ENCODE results near the gene EHD3.
"Not testable (repeated sequence)": the region's sequence is repeated elsewhere in the genome, so short reads cannot be mapped to it uniquely, and the experiment has no call there.

EHD3 gene

DNA sequence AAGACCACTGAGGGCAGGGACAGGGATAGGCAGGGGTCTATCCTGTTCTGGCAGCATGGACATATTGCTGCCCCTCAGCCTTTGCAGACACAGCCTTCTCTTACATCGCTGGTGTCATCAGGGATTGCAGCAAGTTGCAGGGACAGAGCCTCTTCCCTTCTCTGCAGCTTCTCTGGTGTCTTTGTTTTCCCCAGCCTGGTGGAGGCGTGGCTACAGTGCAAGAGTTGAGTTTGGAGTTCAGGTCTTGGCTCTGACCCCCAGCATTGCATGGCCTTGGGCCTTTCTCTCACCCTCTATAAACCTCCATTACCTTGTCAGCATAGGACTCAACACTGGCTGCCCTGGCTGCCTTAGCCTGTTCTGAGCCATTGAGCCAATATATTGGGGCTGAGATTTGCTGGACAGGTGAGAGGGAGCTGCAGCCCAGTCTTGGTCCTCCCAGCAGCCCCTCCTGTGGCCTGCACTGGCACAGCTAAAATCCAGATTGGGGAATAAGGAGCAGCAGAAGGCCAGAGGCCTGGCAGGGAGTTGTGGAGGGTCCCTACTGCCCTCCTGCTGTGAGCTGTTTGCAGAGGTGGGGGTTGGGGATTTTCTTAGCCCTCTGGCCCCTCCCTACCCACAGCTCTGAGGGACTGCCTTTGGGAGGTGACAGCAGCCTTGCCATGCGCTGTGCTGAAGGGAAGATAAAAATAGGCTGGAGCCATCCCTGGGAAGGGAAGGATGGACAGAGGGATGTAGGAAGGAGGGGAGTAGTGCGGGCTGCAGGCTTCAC is 22.8 kb downstream of the EHD3 start:
- no peak for DNase-seq

- no peak for DNase-seq
Measured at GRCh38 chr2:31258351-31258750, 24.4 kb downstream of the EHD3 start.

DNA sequence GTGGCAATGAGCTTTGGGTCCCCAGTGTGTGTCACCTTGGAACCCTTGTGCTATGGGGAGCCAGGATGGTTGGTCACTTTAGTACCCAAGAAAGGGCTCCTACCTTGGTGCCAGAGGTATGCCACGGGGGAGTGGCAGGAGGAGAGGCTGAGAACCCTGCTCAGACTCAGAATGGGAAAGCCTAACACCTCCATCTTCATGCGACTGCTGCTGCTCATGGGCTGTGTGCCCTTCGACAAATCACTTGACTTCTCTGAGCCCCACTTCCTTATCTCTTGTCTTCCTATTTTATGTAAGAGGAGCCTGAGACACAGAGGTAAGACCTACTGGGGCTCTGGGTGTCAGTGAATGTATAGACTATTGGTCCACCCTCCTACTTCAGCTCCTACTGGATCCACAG is 25.1 kb downstream of the EHD3 start:
- no peak for DNase-seq

GRCh38 chr2:31260870-31261269 is 26.9 kb downstream of the EHD3 start:
- no peak for DNase-seq

DNA sequence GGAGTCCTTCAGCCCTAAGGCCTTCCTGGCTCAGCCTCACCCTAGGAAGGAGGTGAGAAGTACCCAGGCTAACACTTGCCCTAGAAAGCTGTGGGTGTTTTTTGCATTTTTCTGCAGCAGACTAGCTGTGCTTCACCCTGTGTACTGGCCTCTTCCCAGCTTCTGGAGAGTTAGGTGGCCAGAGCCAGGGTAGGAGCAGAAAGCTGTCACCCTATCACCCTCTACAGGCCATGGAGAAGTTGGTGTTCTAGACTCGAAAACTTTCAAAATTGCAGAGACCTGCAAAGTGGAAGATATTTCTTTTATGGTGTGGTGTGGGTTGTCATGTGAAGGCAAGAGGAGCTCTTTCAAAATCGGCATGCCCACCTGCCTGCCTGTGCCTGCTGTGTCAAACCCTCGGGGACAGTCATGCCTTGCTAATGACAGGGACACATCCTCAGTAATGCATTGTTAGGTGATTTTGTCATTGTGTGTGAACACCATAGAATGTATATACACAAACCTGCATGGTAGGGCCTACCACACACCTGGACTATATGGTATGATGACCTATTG is 29.8 kb downstream of the EHD3 start:
- DNase-seq, result no peak

DNA sequence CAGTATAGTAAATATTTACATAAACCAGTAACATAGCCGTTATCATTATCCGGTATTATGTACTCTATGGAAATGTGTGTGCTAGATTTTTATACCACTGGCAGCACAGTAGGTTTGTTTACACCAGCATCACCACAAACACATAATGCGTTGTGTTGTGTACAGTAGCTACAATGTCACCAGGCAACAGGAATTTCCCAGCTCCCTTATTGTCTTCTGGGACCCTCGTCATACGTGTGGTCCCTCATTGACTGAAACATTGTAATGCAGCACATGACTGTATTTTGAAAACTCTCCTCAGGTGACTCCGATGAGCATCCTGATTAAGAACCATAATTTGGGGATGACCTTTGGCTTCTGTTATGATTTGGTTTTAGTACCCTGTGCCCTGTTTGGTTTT is 31.3 kb downstream of the EHD3 start:
- DNase-seq, result no peak

- no peak for DNase-seq
Measured at GRCh38 chr2:31266804-31267203, 32.9 kb downstream of the EHD3 start.

- no peak for DNase-seq
Measured at GRCh38 chr2:31267437-31268120, 33.6 kb downstream of the EHD3 start.

DNA sequence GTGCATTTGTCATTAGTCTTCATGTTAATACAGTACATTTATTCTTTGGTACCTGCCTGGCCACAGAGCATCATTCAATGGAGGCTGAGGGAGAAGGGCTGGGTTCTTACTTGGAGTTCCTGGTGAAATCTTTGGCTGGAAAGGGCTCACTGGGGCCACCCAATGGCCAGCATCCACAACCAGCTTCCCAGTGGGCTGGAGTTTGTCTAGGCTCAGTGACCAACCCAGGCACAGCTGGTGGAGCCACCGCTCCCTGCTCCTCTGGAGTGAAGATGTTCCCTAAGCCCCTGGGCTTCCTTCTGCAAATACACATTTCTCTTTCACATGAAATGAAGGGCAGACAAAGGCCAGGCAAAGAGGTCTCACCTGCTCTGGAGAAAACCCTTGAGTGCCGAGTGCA is 34.4 kb downstream of the EHD3 start:
- no peak for DNase-seq

- no peak for DNase-seq
Measured at GRCh38 chr2:31269087-31269486, 35.1 kb downstream of the EHD3 start.

- no peak for DNase-seq
Measured at GRCh38 chr2:31270131-31270530, 36.2 kb downstream of the EHD3 start.

- DNase-seq, result no peak
Measured at GRCh38 chr2:31270822-31271231, 36.9 kb downstream of the EHD3 start.

- DNase-seq, result no peak
Measured at GRCh38 chr2:31271851-31272267, 37.9 kb downstream of the EHD3 start.

DNA sequence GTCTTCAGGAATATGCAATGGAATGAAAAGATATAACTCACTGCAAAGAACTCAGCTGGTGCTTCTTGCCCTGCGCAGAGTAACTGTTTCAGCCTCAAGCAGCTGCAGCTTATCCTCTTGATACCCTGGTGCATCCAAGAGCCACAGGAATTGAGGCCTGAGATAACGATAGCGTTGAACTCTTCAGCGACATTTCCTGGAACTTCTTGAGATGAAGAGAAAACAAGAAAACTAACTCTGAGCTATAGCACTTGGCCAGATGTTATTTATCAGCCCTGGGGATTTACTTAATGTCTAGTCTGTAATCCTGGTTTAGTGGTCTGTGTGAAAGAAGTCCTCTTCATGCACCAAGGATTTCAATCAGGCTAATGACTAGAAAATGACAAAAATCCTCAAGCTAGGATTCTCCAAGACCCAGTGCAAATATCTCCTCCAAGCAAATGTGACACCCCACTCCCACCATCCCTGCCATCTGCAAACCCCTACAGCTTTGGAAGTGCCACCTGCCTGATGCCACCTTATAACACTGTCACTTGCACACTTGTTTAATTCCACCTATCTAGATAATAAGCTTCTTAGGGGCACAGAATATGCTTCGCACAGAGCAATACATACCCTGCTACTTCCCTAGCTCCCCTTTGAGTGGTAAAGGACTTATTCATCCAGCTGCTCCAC is 40.6 kb downstream of the EHD3 start:
- no peak for DNase-seq

- DNase-seq, result no peak
Measured at GRCh38 chr2:31275976-31276375, 42.0 kb downstream of the EHD3 start.

GRCh38 chr2:31277621-31278020 is 43.7 kb downstream of the EHD3 start:
- no peak for DNase-seq

GRCh38 chr2:31282634-31283033 is 48.7 kb downstream of the EHD3 start:
- no peak for DNase-seq

- DNase-seq, result not testable (repeated sequence)
Measured at GRCh38 chr2:31283193-31283919, 49.4 kb downstream of the EHD3 start.

GRCh38 chr2:31284107-31284506 is 50.2 kb downstream of the EHD3 start:
- no peak for DNase-seq

DNA sequence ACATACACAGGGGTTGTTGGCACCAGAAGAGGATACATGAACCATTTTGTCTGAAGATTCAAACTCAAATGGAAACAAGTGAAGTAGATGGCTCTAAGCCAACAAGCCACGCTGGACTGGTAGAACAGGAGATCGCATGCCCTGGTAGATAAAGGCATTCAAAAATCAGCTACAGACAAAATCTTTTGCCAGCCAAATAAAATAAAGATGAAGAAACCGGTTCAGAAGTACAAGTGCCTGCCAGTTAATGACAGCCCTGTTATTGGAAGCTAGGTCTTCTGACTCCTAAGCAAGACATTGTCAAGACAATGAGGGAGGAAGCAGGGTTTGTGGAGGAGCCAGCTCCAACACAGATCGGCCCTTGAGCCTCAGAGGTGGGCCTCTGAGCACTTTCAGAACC is 52.3 kb downstream of the EHD3 start:
- no peak for DNase-seq

DNA sequence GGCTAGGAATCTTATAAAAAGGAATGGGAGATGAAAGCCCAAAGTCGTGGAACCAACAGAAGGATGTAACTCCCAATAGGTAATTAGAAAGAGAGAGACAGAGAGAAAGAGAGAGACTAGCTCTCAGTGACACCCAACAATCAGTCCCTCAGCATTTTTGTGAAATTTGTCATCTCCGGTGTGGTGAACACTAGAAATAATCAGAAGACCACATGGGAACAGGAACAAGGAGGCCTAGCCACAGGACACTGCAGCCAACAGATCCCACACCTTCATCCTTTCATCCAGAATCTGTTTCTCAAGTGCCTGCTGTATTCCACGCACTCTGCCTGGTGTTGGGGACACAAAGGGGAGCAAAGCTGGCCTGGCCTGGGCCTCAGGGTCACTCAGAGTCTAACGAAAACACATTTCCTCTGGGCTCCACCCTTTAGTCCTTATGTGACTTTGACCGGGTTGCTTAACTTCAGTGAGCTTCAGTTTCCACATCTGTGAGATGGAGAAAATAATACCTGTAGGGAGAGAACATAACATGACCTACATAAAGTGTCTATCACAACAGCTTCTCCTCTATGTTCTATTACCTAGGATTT is 53.1 kb downstream of the EHD3 start:
- DNase-seq, result no peak

GRCh38 chr2:31287654-31288053 is 53.7 kb downstream of the EHD3 start:
- DNase-seq, result no peak

DNA sequence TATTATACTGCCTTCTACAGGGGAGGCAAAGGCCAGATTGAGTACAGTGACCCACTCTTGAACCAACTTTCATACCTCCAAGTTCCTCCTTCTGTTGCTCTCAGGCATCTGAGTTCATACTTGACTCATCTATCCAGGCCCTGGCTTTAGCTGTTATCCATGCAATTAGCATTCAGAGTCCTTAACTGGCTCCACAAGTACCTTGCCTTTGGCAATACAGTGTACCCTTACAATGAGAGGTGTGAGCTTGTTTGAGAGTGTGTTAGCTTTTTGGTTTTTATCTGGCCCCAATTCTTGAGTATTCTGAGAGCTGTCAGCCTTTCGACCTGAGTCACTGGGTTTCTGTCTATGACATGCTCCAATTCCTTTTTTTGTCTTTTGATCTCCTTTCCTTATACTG is 60.2 kb downstream of the EHD3 start:
- DNase-seq, result no peak

Measured in activated effector memory CD4-positive, alpha-beta T cell treated with anti-CD3 and anti-CD28 coated beads, Interleukin-2, amount 50 U/mL, for 16 hours (primary cell).